Measurements from ENCODE around the gene CELF4.

CELF4 gene

DNA sequence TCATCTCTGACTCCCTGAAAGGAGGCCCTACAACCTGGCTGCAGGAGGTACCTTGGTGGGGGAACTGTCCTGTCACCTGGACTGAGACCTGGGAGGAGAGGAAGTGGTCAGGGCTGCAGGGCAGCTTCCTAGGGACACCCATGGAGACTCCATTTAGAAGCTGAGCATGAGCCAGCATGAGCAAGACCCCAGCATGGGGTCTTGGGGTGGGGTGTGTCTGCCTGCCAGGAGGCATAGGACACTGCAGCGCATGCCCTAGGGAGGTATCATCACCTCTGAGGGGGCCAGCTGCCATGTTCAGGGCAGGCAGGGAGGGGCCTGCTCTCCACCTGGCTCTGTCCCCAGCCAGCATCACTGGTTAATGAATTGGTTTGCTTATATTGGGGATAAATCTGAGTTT is 249.7 kb downstream of the CELF4 start:
- TF ChIP-seq YY1 (IDR thresholded peaks at IDR 0.05; ENCODE audit: low read depth) (no peak), FOXM1 (IDR thresholded peaks at IDR 0.05; ENCODE audit: borderline replicate concordance, low read depth) (no peak), RAD21 (IDR thresholded peaks at IDR 0.05; ENCODE audit: low read depth) (no peak), ZBTB7A (IDR thresholded peaks at IDR 0.05; ENCODE audit: low read depth) (no peak), EGR1 (IDR thresholded peaks at IDR 0.05) (no peak), TEAD4 (IDR thresholded peaks at IDR 0.05) (no peak), NFIC (IDR thresholded peaks at IDR 0.05) (no peak)
- TF ChIP-seq, protein P1, sequence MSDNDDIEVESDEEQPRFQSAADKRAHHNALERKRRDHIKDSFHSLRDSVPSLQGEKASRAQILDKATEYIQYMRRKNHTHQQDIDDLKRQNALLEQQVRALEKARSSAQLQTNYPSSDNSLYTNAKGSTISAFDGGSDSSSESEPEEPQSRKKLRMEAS (IDR thresholded peaks at IDR 0.05), result no peak

DNA sequence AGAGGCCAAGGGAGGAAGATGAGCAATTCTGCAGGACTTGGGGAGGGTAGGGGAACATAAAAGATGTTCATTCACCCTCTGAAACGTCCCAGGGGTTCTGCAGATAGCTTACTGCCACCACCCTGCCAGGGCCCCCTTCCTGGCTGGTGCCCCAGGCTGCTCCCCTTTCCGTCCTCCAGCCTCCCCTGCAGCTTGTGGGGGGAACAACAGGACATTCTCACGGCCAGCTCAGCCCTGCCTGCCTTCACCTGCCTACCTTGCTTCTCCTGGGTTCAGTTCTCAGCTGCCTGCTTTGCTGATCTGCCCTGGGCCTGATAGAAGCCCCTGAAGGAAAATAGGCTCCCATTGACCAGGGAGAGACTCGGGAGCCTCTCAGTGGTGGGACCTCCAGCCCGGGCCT is 251.1 kb downstream of the CELF4 start:
- TF ChIP-seq FOXM1 (IDR thresholded peaks at IDR 0.05; ENCODE audit: borderline replicate concordance, low read depth), result no peak
- no peak for TF ChIP-seq YY1 (IDR thresholded peaks at IDR 0.05; ENCODE audit: low read depth)
- TF ChIP-seq TCF12 (IDR thresholded peaks at IDR 0.05; ENCODE audit: low read depth), result no peak
- TF ChIP-seq TEAD4 (IDR thresholded peaks at IDR 0.05), result no peak
- TF ChIP-seq NFIC (IDR thresholded peaks at IDR 0.05), result no peak

DNA sequence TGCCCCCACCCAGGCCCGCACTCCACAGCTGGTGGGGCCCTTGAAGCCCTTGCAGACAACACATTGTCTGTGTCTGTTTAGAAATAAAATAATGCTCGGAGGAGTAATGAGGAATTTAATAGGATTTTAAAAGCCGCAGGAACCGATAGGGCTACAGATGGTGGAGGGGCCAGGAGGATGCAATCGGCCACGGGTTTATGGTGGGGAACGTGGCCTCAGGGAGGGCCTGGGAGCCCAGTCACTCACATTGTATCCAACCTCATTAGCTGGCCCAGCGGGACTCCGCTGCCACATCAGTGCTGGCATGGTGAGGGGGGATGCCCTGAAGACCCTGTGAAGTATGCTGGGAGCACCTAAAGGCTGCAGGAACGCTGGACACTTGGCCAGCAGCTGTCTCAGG is 252.0 kb downstream of the CELF4 start:
- TF ChIP-seq TAF1 (IDR thresholded peaks at IDR 0.05; ENCODE audit: low read depth) (no peak), CREB1 (IDR thresholded peaks at IDR 0.05; ENCODE audit: low read depth) (no peak), YY1 (IDR thresholded peaks at IDR 0.05; ENCODE audit: low read depth) (no peak), RAD21 (IDR thresholded peaks at IDR 0.05; ENCODE audit: low read depth) (no peak), TEAD4 (IDR thresholded peaks at IDR 0.05) (no peak), CEBPB (IDR thresholded peaks at IDR 0.05) (no peak), EGR1 (IDR thresholded peaks at IDR 0.05) (no peak), EP300 (IDR thresholded peaks at IDR 0.05; ENCODE audit: borderline replicate concordance) (no peak), TCF12 (IDR thresholded peaks at IDR 0.05; ENCODE audit: low read depth) (no peak)
- TF ChIP-seq, protein P2, sequence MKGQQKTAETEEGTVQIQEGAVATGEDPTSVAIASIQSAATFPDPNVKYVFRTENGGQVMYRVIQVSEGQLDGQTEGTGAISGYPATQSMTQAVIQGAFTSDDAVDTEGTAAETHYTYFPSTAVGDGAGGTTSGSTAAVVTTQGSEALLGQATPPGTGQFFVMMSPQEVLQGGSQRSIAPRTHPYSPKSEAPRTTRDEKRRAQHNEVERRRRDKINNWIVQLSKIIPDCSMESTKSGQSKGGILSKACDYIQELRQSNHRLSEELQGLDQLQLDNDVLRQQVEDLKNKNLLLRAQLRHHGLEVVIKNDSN (IDR thresholded peaks at IDR 0.05), result no peak
- TF ChIP-seq, protein P3, sequence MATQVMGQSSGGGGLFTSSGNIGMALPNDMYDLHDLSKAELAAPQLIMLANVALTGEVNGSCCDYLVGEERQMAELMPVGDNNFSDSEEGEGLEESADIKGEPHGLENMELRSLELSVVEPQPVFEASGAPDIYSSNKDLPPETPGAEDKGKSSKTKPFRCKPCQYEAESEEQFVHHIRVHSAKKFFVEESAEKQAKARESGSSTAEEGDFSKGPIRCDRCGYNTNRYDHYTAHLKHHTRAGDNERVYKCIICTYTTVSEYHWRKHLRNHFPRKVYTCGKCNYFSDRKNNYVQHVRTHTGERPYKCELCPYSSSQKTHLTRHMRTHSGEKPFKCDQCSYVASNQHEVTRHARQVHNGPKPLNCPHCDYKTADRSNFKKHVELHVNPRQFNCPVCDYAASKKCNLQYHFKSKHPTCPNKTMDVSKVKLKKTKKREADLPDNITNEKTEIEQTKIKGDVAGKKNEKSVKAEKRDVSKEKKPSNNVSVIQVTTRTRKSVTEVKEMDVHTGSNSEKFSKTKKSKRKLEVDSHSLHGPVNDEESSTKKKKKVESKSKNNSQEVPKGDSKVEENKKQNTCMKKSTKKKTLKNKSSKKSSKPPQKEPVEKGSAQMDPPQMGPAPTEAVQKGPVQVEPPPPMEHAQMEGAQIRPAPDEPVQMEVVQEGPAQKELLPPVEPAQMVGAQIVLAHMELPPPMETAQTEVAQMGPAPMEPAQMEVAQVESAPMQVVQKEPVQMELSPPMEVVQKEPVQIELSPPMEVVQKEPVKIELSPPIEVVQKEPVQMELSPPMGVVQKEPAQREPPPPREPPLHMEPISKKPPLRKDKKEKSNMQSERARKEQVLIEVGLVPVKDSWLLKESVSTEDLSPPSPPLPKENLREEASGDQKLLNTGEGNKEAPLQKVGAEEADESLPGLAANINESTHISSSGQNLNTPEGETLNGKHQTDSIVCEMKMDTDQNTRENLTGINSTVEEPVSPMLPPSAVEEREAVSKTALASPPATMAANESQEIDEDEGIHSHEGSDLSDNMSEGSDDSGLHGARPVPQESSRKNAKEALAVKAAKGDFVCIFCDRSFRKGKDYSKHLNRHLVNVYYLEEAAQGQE (IDR thresholded peaks at IDR 0.05; ENCODE audit: low read depth), result no peak

DNA sequence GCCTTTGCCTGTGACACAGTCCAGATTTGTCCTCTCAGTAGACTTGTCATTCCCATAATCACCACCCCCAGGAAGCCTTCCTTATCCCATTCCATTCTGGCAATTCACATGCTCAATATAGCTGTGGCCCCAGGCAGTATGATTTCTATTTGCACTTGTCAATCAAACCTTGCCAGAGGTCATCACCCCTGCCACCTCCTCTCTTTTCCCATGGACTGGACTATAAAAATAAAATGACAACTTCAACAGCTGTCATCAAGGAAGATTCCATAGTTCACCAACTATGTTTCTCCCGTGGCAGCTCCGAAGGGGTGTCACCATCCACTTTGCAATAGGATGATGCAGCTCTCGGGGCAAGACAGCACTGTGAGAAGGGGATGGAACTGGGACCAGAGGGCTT is 255.7 kb downstream of the CELF4 start:
- no peak for TF ChIP-seq NFIC (IDR thresholded peaks at IDR 0.05)
- no peak for TF ChIP-seq ZBTB7A (IDR thresholded peaks at IDR 0.05; ENCODE audit: low read depth)
- TF ChIP-seq, protein P2 (IDR thresholded peaks at IDR 0.05), result no peak
- TF ChIP-seq, protein P1 (IDR thresholded peaks at IDR 0.05), result no peak
- TF ChIP-seq TEAD4 (IDR thresholded peaks at IDR 0.05), result no peak
- no peak for TF ChIP-seq CREB1 (IDR thresholded peaks at IDR 0.05; ENCODE audit: low read depth)

DNA sequence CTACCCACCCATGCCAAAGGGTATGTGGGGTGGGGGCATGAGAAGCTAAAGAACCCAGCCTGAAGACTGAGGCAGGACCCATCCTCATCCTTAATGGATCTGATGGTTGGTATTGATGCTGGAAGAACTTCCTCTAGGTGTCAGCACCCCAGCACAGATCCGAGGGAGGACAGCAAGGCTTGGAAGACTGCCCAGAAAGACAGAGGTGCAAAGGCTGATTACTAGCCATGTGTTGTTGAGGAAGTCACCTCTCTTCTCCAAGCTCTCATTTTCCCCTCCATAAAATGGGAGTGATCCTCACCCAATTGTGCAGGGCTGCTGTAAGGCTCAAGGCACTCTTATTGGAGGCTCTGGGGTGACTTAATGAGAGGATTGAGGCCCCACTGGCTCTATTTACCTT is 256.5 kb downstream of the CELF4 start:
- no peak for TF ChIP-seq ZBTB7A (IDR thresholded peaks at IDR 0.05; ENCODE audit: low read depth)
- TF ChIP-seq, protein P2 (IDR thresholded peaks at IDR 0.05), result no peak

DNA sequence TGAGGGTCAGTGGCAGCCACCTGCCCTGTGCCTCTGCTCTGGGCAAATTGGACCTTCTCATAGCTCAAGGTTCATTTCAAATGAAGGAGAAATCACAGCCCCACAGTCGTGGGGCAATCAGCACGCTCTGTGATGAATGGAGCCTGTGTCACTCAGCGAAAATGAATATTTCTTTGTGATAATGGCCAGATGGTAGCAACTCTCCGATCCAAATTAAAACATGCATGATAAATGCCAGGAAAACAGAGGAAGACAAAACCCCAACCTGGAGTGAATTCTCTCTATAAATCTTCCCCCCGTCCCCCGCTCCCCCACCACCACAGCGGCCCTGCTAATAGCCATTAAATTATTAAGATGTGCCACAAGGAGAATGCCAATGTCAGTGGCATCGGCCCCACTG is 258.4 kb downstream of the CELF4 start:
- TF ChIP-seq, protein P1 (IDR thresholded peaks at IDR 0.05), result no peak
- TF ChIP-seq EP300 (IDR thresholded peaks at IDR 0.05; ENCODE audit: borderline replicate concordance), result no peak
- no peak for TF ChIP-seq CEBPB (IDR thresholded peaks at IDR 0.05)
- TF ChIP-seq TAF1 (IDR thresholded peaks at IDR 0.05; ENCODE audit: low read depth), result no peak
- TF ChIP-seq TCF12 (IDR thresholded peaks at IDR 0.05; ENCODE audit: low read depth), result no peak
- no peak for TF ChIP-seq ZBTB7A (IDR thresholded peaks at IDR 0.05; ENCODE audit: low read depth)
- TF ChIP-seq FOXM1 (IDR thresholded peaks at IDR 0.05; ENCODE audit: borderline replicate concordance, low read depth), result no peak
- no peak for TF ChIP-seq EGR1 (IDR thresholded peaks at IDR 0.05)

DNA sequence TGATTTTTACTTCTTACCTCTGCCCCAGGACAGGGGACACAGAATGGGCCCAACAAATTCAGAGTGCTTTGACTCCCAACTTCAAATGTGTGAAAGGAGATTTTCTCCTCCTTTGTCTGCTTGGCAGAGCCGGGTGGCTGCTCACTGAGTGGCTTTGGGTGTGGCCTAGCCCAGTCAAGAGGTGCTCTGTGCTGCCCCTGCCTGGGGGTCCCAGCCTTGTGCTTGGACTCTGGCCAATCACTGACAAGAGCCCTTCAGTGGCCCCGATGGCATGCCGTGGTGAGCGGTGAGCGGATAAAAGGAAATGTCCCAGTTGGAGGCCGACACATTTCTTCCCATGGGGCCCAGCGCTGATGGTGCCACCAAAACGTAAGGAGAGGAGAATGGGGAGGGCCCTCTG is 259.2 kb downstream of the CELF4 start:
- no peak for TF ChIP-seq NFIC (IDR thresholded peaks at IDR 0.05)
- no peak for TF ChIP-seq EP300 (IDR thresholded peaks at IDR 0.05; ENCODE audit: borderline replicate concordance)
- no peak for TF ChIP-seq YY1 (IDR thresholded peaks at IDR 0.05; ENCODE audit: low read depth)
- no peak for TF ChIP-seq RAD21 (IDR thresholded peaks at IDR 0.05; ENCODE audit: low read depth)
- TF ChIP-seq, protein P3 (IDR thresholded peaks at IDR 0.05; ENCODE audit: low read depth), result no peak
- no peak for TF ChIP-seq EGR1 (IDR thresholded peaks at IDR 0.05)
- TF ChIP-seq CREB1 (IDR thresholded peaks at IDR 0.05; ENCODE audit: low read depth), result no peak
- TF ChIP-seq TAF1 (IDR thresholded peaks at IDR 0.05; ENCODE audit: low read depth), result no peak
- TF ChIP-seq, protein P2 (IDR thresholded peaks at IDR 0.05), result no peak
- no peak for TF ChIP-seq ZBTB7A (IDR thresholded peaks at IDR 0.05; ENCODE audit: low read depth)
- TF ChIP-seq, protein P1 (IDR thresholded peaks at IDR 0.05), result no peak
- no peak for TF ChIP-seq FOXM1 (IDR thresholded peaks at IDR 0.05; ENCODE audit: borderline replicate concordance, low read depth)
- TF ChIP-seq CEBPB (IDR thresholded peaks at IDR 0.05), result no peak

Data from Ishikawa (cell line).